Testis (tissue), 5 donors: ENCODE data around the gene ZNF607. TPM values are rescaled to one million over a fixed set of nuclear protein-coding genes. Genes with fewer than 3 reads are reported as not detected.
"Not testable (repeated sequence)": the region's sequence is repeated elsewhere in the genome, so short reads cannot be mapped to it uniquely, and the experiment has no call there.

ENCODE experiments used
- DNase-seq: peaks from one replicate; pipeline ENCODE4 v3.0.0-alpha.2; 2019
- H3K27ac ChIP-seq, 2 donors: fragments of 200-600 bp; sonication (generic); one replicate each; pipeline ENCODE4 v1.5.1; 2019
- H3K27me3 ChIP-seq: fragments of 200-600 bp; sonication (generic); one replicate; pipeline ENCODE4 v1.5.1; 2019
- H3K36me3 ChIP-seq: fragments of 200-600 bp; sonication (generic); one replicate; pipeline ENCODE4 v1.5.1; 2017; ENCODE audit warnings: low read depth; ENCODE audit errors: missing control alignments
- H3K4me1 ChIP-seq: fragments of 200-600 bp; sonication (generic); one replicate; pipeline ENCODE4 v1.5.1; 2019
- H3K4me3 ChIP-seq, 2 donors: fragments of 200-600 bp; sonication (generic); one replicate each; pipeline ENCODE4 v1.5.1; 2017 to 2019
- H3K9me3 ChIP-seq: fragments of 200-600 bp; sonication (generic); one replicate; pipeline ENCODE4 v1.5.1; 2017
- POLR2A ChIP-seq: fragments of 450-650 bp; IDR thresholded peaks from one replicate; pipeline ENCODE4 v1.6.1; 2017; ENCODE audit warnings: antibody characterized with exemption, mild to moderate bottlenecking, moderate library complexity
- WGBS, 2 donors: methylation state at CpG; one replicate each; pipeline ENCODE4 v1.1.5; 2018; 5-methylcytosine and 5-hydroxymethylcytosine counted together
- intact Hi-C: fragments of 100-400 bp; cut with DNase I; formaldehyde crosslinking; loops from one replicate; pipeline ENCODE4 v1.15.1; 2023; ENCODE audit warnings: low total_unique reads
- long read RNA-seq, 2 donors: transcript quantifications; one replicate each; lab custom pipeline, GENCODE V29; 2026
- polyA plus RNA-seq: library from polyadenylated mRNA; stranded (reverse); fragments of 350-450 nt; fragmentation: Illumina TruSeq; extraction: RNeasy Lipid Tissue Mini Kit (QIAGEN cat#74804); gene quantifications from one replicate; pipeline ENCODE4 v1.2.3, GENCODE V29; 2014; ENCODE audit warnings: low read depth, low replicate concordance; ENCODE audit not compliant: insufficient read depth
- total RNA-seq, 2 donors: library from RNA; depleted of rRNA; stranded (reverse); fragments of >200 nt; gene quantifications; one replicate each; pipeline ENCODE4 v1.2.3, GENCODE V29; 2016
- TF ChIP-seq, protein P1 (sequence below), 3 experiments: fragments of 450-650 bp in 2 of 3; fragments of 200-600 bp in 1 of 3; sonication (generic) in 1 of 3; IDR thresholded peaks; one replicate each; pipeline ENCODE4 v1.5.1; 2016 to 2019; ENCODE audit warnings: antibody characterized with exemption in 3 of 3, mild to moderate bottlenecking in 2 of 3, moderate library complexity in 1 of 3

ZNF607 gene
- total RNA-seq (10 to 100 TPM in 1 of 2 donors, 1 to 10 TPM in 1; 7.7 to 10.2 TPM), polyA plus RNA-seq (9.6 TPM)
- long read RNA-seq, donor 1, full-length matches to known transcripts = 2 of 2 reads
- long read RNA-seq, donor 1, partial matches to known transcripts = 0 of 2 reads
- long read RNA-seq, donor 1, other reads (novel, unspliced or antisense) = 0 of 2 reads
- long read RNA-seq, donor 2, full-length matches to known transcripts = 1 of 1 reads
- long read RNA-seq, donor 2, partial matches to known transcripts = 0 of 1 reads
- long read RNA-seq, donor 2, other reads (novel, unspliced or antisense) = 0 of 1 reads

DNA sequence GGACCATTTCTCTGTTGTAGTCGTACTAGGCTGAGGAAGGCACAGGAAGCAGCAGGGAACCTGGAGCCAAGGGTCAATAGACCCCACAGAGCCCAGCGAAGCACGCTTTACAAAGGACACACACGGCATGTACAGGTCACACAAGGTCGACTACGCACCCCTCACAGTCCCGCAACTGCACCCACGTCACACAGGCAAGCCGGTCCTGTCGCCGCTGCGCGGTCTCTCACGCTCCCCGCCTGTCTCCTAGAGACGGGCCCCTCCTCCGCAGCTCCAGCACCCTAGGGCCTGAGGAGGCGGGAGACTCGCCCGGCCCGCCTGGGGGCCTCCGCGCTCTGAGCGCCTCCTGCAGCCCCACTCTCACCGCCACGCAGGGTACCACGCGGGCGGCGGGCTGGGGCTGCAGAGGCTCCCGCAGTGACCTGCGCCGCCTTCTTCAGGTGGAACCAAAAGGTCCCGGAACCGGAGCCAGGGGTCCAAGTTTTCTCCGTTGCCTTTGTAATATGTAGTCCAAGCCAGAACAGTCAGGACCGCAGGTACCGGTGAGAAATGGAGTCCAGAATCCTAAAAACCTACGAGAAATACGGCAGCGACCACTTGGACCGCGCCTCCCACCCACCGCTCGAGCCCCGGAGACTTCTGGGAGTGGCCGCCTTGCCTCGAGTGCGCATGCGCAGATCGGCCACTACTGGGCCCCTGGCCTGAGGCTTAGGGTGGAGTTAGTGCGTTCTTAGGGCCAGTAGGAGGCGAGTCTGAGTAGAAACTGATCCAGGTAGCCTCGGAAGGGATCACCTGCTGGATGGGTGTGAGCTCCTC lies at the start of gene ZNF607:
Gene ZNF607 (minus strand): TSS at position 651 of the 816 bp plus-strand sequence. CDS start 8,143 bp downstream, outside the sequence.
- Histone ChIP-seq H3K4me1 (no peaks in the 10 kb centered on the region), H3K36me3 (no peaks in the 10 kb centered on the region), H3K27ac (peak within 1 kb of the TSS; percentile 64 to 73), H3K27me3 (no peaks in the 10 kb centered on the region), H3K4me3 (peak within 1 kb of the TSS; percentile 78 to 83), H3K9me3 (no peaks in the 10 kb centered on the region)
- intact Hi-C loops = no loop called here
- WGBS, 2 donors = 1% methylated on average over 25 to 54 of the region's 54 CpGs
- peak; percentile 93 for DNase-seq
- TF ChIP-seq POLR2A = no peak
- TF ChIP-seq, protein P1, sequence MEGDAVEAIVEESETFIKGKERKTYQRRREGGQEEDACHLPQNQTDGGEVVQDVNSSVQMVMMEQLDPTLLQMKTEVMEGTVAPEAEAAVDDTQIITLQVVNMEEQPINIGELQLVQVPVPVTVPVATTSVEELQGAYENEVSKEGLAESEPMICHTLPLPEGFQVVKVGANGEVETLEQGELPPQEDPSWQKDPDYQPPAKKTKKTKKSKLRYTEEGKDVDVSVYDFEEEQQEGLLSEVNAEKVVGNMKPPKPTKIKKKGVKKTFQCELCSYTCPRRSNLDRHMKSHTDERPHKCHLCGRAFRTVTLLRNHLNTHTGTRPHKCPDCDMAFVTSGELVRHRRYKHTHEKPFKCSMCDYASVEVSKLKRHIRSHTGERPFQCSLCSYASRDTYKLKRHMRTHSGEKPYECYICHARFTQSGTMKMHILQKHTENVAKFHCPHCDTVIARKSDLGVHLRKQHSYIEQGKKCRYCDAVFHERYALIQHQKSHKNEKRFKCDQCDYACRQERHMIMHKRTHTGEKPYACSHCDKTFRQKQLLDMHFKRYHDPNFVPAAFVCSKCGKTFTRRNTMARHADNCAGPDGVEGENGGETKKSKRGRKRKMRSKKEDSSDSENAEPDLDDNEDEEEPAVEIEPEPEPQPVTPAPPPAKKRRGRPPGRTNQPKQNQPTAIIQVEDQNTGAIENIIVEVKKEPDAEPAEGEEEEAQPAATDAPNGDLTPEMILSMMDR (IDR thresholded peaks at IDR 0.05) = peak; percentile 38 to 68 (median 46)

DNA sequence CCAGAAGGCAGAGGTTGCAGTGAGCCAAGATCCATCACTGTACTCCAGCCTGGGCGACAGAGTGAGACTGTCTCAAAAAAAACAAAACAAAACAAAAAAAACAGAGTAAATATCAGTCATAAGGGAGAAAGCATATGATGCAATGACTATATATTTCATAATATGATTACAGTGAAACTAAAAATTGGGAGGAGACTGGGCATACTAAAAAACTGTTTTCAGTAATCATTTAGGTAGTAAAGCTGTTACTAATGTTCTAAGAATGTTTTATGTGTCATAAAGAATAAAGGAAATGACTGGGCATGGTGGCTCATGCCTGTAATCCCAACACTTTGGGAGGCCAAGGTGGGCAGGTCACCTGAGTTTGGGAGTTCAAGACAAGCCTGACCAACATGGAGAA lies 43.9 kb upstream of the ZNF607 start:
- TF ChIP-seq, protein P1 (IDR thresholded peaks at IDR 0.05) = no peak
- no peak for TF ChIP-seq POLR2A
- Histone ChIP-seq H3K36me3 (no peaks in the 10 kb centered on the region), H3K27me3 (no peaks in the 10 kb centered on the region), H3K4me3 (no peak overlapping the region), H3K27ac (no peak overlapping the region), H3K9me3 (no peaks in the 10 kb centered on the region), H3K4me1 (no peaks in the 10 kb centered on the region)
- no peak for DNase-seq
- 85 to 90% methylated on average over 1 of the region's 1 CpG for WGBS, 2 donors
- intact Hi-C loops = no loop called here

DNA sequence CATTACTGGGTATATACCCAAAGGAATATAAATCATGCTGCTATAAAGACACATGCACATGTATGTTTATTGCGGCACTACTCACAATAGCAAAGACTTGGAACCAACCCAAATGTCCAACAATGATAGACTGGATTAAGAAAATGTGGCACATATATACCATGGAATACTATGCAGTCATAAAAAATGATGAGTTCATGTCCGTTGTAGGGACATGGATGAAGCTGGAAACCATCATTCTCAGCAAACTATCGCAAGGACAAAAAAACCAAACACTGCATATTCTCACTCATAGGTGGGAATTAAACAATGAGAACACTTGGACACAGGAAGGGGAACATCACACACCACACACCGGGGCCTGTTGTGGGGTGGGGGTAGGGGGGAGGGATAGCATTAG lies 38.1 kb upstream of the ZNF607 start:
- H3K9me3 ChIP-seq, H3K4me3 ChIP-seq, H3K4me1 ChIP-seq, H3K27me3 ChIP-seq, H3K27ac ChIP-seq, intact Hi-C loops, H3K36me3 ChIP-seq, DNase-seq: not testable (repeated sequence)
- WGBS, 2 donors = 97 to 98% methylated on average over 3 to 4 of the region's 4 CpGs

DNA sequence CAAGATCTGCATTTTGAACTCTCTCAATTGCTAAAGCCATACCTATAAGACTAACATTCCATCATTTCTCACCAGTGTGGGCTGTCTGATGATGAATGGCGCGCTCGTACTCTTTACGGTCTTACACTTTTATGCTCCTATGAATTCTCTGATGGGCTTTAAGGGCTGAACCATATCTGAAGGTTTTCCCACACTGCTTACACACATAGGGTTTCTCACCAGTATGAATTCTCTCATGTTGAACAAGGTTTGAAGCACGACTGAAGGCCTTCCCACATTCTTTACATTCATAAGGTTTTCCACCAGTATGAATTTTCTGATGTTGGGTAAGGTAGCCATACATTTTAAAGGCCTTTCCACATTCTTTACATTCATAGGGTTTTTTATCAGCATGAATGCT lies 18.8 kb upstream of the ZNF607 start:
- no peak for DNase-seq
- intact Hi-C loops = no loop called here
- WGBS, 2 donors = 75 to 76% methylated on average over 5 of the region's 5 CpGs
- no peaks in the 10 kb centered on the region for H3K27me3 ChIP-seq
- no peaks in the 10 kb centered on the region for H3K36me3 ChIP-seq
- H3K9me3 ChIP-seq = no peaks in the 10 kb centered on the region
- no peak overlapping the region for H3K27ac ChIP-seq
- TF ChIP-seq POLR2A = no peak
- TF ChIP-seq, protein P1 (IDR thresholded peaks at IDR 0.05) = no peak
- no peaks in the 10 kb centered on the region for H3K4me1 ChIP-seq
- no peak overlapping the region for H3K4me3 ChIP-seq

DNA sequence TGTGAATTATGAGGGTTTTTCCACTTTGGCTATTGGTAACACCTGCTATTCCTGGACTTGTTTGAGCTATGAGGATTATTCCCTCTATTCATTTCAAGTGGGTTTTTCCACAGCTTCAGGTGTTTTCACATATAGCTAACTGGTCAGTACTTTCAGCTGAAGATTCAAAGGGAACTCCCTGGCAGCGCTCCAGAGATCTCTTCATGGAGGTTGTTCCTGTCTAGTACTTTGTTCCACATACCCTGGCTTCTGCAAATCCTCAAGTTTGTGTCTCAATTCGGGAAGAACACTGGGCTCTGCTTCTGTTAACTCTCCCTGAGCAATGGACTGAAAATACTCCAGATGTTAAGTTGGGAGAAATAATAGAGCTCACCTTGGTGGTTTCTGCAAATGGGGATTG lies 5.6 kb upstream of the ZNF607 start:
- H3K27me3 ChIP-seq = no peaks in the 10 kb centered on the region
- DNase-seq = no peak
- H3K9me3 ChIP-seq = no peaks in the 10 kb centered on the region
- intact Hi-C loops = no loop called here
- no peaks in the 10 kb centered on the region for H3K36me3 ChIP-seq
- H3K4me1 ChIP-seq = no peaks in the 10 kb centered on the region
- no peak overlapping the region for H3K4me3 ChIP-seq
- TF ChIP-seq, protein P1 (IDR thresholded peaks at IDR 0.05) = no peak
- no peak for TF ChIP-seq POLR2A
- 89 to 90% methylated on average over 2 of the region's 2 CpGs for WGBS, 2 donors
- H3K27ac ChIP-seq = no peak overlapping the region
